ENCODE results near the gene RNGTT.
"Not testable (repeated sequence)": the region's sequence is repeated elsewhere in the genome, so short reads cannot be mapped to it uniquely, and the experiment has no call there.

Gene RNGTT

DNA sequence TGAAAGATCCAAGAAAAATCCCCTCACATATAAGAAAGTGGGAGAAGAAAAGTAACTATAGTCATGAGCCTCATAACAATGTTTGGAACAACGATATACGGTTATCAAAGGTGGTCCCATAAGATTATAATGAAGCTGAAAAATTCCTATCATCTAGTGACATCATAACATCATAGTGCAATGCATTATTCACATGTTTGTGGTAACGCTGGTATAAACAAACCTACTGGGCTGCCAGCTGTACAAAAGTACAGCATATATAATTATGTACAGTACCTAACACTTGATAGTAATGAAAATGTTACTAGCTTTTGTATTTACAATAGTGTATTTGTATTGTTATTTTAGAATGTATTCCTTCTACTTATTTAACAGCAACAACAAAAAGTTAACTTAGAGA lies 240.7 kb downstream of the RNGTT start:
- DNase-seq (ENCODE audit: low spot score), result no peak

DNA sequence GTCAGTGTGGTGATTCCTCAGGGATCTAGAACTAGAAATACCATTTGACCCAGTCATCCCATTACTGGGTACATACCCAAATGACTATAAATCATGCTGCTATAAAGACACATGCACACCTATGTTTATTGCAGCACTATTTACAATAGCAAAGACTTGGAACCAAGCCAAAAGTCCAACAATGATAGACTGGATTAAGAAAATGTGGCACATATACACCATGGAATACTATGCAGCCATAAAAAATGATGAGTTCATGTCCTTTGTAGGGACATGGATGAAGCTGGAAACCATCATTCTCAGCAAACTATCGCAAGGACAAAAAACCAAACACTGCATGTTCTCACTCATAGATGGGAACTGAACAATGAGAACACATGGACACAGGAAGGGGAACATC lies 247.0 kb downstream of the RNGTT start:
- DNase-seq (ENCODE audit: low spot score), result not testable (repeated sequence)

DNA sequence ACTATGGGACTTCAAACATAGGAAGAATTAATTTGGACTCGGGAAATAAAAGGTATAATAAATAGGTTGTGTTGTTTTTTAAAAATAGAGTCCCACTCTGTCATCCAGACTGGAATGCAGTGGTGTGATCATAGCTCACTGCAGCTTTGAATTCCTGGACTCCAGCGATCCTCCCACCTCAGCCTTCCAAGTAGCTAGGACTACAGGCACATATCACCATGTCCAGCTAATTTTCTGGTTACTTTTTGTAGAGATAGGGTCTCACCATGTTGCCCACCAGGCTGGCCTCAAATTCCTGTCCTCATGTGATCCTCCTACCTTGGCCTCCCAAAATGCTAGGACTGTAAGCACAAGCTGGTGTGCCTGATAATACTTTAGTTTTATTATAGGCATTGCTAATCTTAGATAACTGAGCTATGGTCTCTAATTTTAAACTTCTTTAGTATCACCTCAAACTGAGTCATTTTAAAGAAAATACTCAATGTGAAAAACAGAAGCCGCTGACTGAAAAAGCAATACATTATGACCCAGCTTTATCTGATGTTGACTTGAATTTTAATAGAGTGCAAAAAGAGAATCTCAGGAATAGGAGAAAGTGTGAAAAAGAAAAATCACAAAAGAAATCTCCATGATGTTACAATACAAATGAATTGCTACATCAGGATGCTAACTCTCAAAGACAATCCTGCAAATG lies 251.0 kb downstream of the RNGTT start:
- peak; percentile 4 for DNase-seq (ENCODE audit: low spot score)

DNA sequence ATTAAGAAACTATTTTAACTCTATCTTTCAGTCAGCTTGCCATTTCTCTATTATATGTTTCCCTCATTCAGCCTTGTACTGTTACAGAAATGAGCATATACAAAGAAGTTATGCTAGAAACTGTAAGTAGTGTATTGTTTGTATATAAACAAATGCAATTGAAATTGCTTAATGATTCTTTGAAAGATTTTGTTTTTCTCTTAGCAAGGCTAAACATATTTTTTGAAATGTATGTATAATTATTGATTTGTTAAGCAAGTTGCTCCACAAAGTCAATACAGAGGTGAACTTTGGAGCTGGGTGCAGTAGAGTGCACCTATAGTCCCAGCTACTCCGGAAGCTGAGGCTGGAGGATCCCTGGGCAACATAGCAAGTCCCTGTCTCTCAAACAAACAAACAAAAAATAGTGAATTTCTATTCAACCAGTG lies 253.6 kb downstream of the RNGTT start:
- DNase-seq (ENCODE audit: low spot score), result no peak

- DNase-seq (ENCODE audit: low spot score), result no peak
Observed at GRCh38 chr6:88708197-88708744, 255.1 kb downstream of the RNGTT start.

GRCh38 chr6:88705601-88706000 lies 257.8 kb downstream of the RNGTT start:
- no peak for DNase-seq (ENCODE audit: low spot score)

DNA sequence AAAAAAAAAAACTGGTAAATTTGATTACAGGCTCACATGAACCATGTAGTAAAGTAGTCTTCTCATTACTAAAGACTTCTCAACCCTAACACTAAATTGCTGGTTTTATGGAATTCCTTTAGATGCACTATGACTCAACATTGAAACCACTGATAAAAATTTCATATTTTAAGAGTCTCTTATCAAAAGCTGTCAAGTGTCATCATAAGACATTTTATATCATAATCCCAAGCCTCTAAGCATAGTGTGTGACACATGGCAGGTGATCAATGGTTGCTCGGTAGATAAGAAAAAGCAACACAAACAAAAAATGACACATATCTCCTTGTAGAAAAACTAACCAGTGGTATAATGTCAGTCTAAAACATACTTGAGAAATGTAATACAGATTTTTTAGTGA lies 258.4 kb downstream of the RNGTT start:
- DNase-seq (ENCODE audit: low spot score), result no peak

- no peak for DNase-seq (ENCODE audit: low spot score)
Observed at GRCh38 chr6:88702956-88703556, 260.4 kb downstream of the RNGTT start.

DNA sequence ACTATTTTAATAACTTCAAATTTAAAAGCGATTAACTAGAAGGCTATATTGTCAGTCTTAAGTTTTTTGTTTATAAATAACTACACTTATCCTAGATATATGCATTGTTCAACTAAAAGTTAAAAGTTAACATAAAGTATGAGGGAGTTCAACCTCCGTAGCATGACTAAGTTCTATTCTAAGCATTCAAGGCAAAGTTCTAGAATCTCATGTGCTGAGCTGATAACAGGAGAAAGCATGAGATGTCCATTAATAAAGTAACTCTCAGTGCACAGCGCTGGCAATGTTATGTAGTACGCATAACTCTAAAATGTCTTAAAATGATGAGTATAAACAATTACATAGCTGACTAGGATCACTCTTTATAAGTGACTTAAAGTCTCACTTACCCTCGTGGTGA lies 264.8 kb downstream of the RNGTT start:
- DNase-seq (ENCODE audit: low spot score), result no peak

GRCh38 chr6:88695937-88696336 lies 267.5 kb downstream of the RNGTT start:
- no peak for DNase-seq (ENCODE audit: low spot score)

GRCh38 chr6:88683734-88684133 lies 279.7 kb downstream of the RNGTT start:
- no peak for DNase-seq (ENCODE audit: low spot score)

- no peak for DNase-seq (ENCODE audit: low spot score)
Observed at GRCh38 chr6:88680654-88681053, 282.8 kb downstream of the RNGTT start.

DNA sequence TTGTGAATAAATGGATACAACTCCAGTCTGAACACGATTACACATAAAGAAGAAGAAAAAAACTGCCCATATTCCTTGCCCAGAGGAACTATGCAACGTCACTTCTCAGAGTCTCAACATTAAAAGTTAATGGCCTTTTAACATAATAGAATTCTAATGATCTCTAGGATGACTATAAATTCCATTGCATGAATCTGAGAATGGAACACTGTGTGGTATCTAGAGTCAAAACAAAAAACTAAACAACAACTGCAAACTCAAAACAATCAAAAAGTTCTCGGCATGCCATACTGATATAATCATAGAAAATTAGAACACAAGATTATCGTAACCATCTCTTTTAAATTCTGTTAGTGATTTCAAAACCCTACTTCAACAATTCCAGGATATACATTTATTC lies 283.6 kb downstream of the RNGTT start:
- DNase-seq (ENCODE audit: low spot score), result no peak

GRCh38 chr6:88677356-88677755 lies 286.1 kb downstream of the RNGTT start:
- DNase-seq (ENCODE audit: low spot score), result no peak

DNA sequence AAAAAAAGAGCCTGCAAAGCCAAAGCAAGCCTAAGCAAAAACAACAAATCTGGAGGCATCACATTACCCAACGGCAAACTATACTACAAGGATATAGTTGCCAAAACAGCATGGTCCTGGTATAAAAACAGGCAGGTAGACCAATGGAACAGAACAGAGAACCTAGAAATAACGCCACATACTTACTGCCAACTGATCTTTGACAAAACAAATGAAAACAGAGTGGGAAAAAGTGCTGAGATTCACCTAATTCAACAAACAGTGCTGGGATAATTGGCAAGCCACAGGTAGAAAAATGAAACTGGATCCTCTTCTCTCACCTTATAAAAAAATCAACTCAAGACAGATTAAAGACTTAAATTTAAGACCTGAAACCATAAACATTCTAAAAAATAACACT lies 291.8 kb downstream of the RNGTT start:
- DNase-seq (ENCODE audit: low spot score), result no peak

DNA sequence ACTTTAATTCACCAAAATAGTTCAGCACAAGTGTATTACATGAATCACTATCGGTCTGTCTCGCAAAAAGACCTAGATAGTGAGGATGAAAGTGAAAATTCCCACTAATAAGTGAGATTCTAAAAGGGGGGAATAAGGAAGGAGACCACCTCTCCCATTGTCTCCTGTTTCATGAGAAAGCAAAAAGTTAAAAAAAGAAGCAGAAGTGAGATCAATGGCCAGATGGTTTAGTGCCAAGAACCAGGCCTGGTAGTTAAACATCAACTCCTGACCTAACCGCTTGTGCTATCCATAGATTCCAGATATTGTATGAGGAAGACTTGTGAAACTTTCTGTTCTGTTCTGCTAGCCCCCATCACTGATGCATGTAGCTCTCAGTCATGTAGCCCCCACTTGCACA lies 293.0 kb downstream of the RNGTT start:
- DNase-seq (ENCODE audit: low spot score), result no peak

DNA sequence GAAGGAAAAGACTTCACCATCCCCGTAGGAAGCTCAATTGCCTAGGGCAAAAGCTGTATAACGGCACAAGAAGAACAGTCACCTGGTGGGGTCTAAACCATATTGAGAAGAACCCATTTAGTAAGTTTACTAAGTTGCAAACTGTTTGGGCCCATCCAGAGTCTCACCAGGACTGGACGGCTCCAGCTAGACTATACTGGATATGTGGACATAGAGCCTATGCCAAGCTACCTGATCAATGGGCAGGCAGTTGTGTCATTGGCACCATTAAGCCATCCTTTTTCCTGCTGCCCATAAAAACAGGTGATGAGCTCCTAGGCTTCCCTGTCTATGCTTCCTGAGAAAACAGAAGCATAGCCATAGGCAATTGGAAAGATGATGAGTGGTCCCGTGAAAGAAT lies 293.9 kb downstream of the RNGTT start:
- DNase-seq (ENCODE audit: low spot score), result no peak

DNA sequence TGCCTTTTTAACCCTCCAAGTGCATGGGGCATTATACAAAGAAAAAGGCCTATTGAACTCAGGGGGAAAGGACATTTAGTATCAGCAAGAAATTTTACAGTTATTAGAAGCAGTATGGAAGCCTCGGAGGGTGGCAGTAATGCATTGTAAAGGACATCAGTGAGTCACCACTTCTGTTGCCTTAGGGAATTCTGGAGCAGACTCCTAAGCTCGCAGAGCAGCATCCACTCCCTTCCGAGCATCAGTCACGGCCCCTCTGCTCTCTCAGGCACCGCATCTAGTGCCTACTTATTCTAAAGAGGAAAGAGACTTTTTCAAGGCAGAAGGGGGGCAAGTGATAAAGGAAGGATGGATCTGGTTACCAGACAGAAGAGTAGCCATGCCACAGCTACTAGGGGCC lies 296.5 kb downstream of the RNGTT start:
- DNase-seq (ENCODE audit: low spot score), result no peak

- DNase-seq (ENCODE audit: low spot score), result no peak
Observed at GRCh38 chr6:88665131-88665530, 298.3 kb downstream of the RNGTT start.

DNA sequence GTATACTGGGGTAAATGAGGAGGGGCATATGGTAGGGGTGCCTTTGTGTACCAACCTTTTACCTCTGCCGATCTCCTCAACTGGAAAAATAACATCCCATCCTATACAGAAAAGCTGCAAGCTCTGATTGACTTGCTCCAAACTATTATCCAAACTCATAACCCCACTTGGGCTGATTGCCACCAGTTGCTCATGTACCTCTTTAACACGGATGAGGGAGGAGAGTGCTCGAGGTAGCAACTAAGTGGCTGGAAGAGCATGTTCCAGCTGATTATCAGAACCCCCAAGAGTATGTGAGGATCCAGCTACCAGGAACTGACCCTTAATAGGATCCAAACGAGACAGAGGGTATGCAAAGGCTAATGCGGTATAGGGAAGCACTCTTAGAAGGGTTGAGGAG lies 299.6 kb downstream of the RNGTT start:
- no peak for DNase-seq (ENCODE audit: low spot score)

GRCh38 chr6:88662653-88663174 lies 300.7 kb downstream of the RNGTT start:
- peak; percentile 35 for DNase-seq (ENCODE audit: low spot score)

DNA sequence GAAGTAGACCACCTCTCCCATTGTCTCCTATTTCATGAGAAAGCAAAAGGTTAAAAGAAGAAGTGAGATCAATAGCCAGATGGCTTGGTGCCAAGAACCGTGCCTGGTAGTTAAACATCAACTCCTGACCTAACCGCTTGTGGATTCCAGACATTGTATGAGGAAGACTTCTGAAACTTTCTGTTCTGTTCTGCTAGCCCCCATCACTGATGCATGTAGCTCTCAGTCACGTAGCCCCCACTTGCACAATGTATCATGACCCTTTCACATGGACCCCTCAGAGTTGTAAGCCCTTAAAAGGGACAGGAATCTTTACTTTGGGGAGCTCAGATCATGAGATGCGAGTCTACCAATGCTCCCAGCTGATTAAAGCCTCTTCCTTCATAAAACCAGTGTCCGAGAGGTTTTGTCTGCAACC lies 301.2 kb downstream of the RNGTT start:
- no peak for DNase-seq (ENCODE audit: low spot score)

GRCh38 chr6:88661136-88661535 lies 302.3 kb downstream of the RNGTT start:
- no peak for DNase-seq (ENCODE audit: low spot score)

- peak; percentile 13 for DNase-seq (ENCODE audit: low spot score)
Observed at GRCh38 chr6:88655586-88655985, 307.8 kb downstream of the RNGTT start.
